Brain pericyte (primary cell): ENCODE data around the gene PHKB.
"Not testable (repeated sequence)": the region's sequence is repeated elsewhere in the genome, so short reads cannot be mapped to it uniquely, and the experiment has no call there.

Source experiments
- DNase-seq: peaks from one replicate; pipeline ENCODE4 v3.0.0-alpha.2; 2012; ENCODE audit warnings: low read depth, low spot score

PHKB gene

GRCh38 chr16:47681571-47681970 lies 220.4 kb downstream of the PHKB start:
- DNase-seq: not testable (repeated sequence)

GRCh38 chr16:47687694-47688093 lies 226.6 kb downstream of the PHKB start:
- DNase-seq: no peak

- no peak for DNase-seq
Observed at GRCh38 chr16:47693226-47693625, 232.1 kb downstream of the PHKB start.

GRCh38 chr16:47694543-47694942 lies 233.4 kb downstream of the PHKB start:
- DNase-seq: no peak

GRCh38 chr16:47695756-47696155 lies 234.6 kb downstream of the PHKB start:
- no peak for DNase-seq

GRCh38 chr16:47697826-47698225 lies 236.7 kb downstream of the PHKB start:
- DNase-seq: no peak

- no peak for DNase-seq
Observed at GRCh38 chr16:47699106-47699505, 238.0 kb downstream of the PHKB start.

GRCh38 chr16:47700857-47701587 lies 239.9 kb downstream of the PHKB start:
- no peak for DNase-seq

- DNase-seq: no peak
Observed at GRCh38 chr16:47705266-47705665, 244.1 kb downstream of the PHKB start.

- DNase-seq: no peak
Observed at GRCh38 chr16:47711809-47712208, 250.7 kb downstream of the PHKB start.

GRCh38 chr16:47712276-47713224 lies 251.4 kb downstream of the PHKB start:
- DNase-seq: no peak

- DNase-seq: no peak
Observed at GRCh38 chr16:47713225-47713595, 252.1 kb downstream of the PHKB start.

- no peak for DNase-seq
Observed at GRCh38 chr16:47715442-47716083, 254.4 kb downstream of the PHKB start.

GRCh38 chr16:47716571-47716970 lies 255.4 kb downstream of the PHKB start:
- DNase-seq: no peak

GRCh38 chr16:47719713-47720112 lies 258.6 kb downstream of the PHKB start:
- no peak for DNase-seq

GRCh38 chr16:47721006-47721637 lies 260.0 kb downstream of the PHKB start:
- no peak for DNase-seq

GRCh38 chr16:47722046-47722445 lies 260.9 kb downstream of the PHKB start:
- no peak for DNase-seq

GRCh38 chr16:47724115-47724785 lies 263.1 kb downstream of the PHKB start:
- no peak for DNase-seq

GRCh38 chr16:47725188-47725695 lies 264.1 kb downstream of the PHKB start:
- no peak for DNase-seq

- DNase-seq: no peak
Observed at GRCh38 chr16:47726031-47726675, 265.0 kb downstream of the PHKB start.

GRCh38 chr16:47727131-47727530 lies 266.0 kb downstream of the PHKB start:
- no peak for DNase-seq
